Measurements from ENCODE around the gene PAFAH1B2.

DNA sequence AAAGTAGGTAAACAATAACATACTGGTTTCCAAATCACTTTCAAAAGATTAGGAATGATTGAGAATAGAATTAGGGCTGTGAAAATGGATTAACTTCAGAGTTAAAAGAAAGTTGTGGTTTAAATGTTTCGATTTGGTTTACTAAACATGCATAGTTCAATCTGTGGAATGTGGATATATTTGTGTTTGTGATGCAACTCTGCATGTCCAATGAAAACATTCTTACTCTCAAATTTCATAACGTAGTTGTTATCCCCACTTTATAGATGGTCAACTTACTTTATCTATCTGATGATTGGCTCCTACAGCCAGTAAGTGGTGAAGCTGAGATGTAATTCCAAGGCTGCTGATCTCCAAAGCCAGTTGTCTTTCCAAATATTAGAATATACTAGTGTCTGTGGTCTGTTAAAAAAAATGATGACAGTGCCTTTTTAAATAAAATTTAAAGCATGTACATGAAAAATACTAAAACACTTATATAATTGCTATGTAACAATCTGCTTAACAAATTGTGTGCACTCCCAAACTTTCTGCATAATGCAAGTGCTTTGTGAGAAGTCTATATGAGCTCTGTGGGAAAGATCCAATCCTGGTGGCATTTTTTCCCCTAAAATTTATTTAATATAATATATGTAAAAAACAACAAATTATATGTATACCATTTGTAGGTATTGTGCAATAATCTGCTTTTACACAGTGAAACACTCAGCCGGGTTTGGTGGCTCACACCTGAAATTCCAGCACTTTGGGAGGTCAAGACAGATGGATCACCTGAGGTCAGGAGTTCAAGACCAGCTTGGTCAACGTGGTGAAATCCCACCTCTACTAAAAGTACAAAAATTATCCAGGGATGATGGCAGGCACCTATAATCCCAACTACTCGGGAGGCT lies 36.1 kb upstream of the PAFAH1B2 start:
- TF ChIP-seq YY1 (IDR thresholded peaks at IDR 0.05; ENCODE audit: insufficient read depth, insufficient read length) (no peak), ZNF274 (IDR thresholded peaks at IDR 0.05; ENCODE audit: low read depth, low read length) (no peak)
